ENCODE data around the gene FOXN4.

Gene FOXN4

DNA sequence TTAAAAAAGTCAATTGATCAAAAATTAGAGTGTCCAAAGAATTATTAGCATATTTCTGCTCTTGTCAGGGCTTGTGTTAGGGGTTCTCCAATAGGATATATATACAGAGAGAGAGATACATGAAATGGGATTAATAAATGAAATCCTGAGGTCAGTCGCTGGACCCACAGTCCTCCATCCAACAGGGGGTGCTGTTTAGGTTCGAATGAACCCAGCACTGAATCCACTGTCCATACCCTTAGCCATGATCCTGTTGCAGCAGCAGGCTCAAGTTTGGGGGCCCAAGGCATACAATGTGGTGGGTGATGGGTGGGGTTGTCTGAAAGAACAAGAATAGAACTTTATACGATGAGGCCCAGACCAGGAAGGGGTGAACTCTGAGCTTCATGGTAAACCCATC, 37.8 kb upstream of the FOXN4 start:
- TF ChIP-seq, protein P1, sequence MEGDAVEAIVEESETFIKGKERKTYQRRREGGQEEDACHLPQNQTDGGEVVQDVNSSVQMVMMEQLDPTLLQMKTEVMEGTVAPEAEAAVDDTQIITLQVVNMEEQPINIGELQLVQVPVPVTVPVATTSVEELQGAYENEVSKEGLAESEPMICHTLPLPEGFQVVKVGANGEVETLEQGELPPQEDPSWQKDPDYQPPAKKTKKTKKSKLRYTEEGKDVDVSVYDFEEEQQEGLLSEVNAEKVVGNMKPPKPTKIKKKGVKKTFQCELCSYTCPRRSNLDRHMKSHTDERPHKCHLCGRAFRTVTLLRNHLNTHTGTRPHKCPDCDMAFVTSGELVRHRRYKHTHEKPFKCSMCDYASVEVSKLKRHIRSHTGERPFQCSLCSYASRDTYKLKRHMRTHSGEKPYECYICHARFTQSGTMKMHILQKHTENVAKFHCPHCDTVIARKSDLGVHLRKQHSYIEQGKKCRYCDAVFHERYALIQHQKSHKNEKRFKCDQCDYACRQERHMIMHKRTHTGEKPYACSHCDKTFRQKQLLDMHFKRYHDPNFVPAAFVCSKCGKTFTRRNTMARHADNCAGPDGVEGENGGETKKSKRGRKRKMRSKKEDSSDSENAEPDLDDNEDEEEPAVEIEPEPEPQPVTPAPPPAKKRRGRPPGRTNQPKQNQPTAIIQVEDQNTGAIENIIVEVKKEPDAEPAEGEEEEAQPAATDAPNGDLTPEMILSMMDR (IDR thresholded peaks at IDR 0.05; ENCODE audit: control insufficient read depth, insufficient read depth, low read depth, low read length, missing control alignments): no peak
- DNase-seq (ENCODE audit: low read depth): no peak
- H3K4me3 ChIP-seq (ENCODE audit: control insufficient read depth, low read depth, low read length): no peak overlapping the region

DNA sequence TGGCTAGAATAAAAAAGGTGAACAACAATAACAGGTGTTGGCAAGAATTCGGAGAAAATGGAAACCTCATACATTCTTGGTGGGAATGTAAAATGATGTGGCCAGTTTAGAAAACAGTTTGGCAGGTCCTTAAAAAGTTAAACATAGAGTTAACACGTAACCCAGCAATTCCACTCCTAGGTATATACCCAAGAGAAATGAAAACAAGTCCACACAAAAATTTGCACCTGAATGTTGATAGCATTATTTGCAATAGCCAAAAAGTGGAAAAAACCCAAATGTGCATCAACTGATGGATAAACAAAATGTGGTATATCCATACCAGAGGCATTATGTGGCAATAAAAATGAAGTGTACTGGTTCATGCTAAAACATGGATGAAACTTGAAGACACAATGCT, 36.3 kb upstream of the FOXN4 start:
- DNase-seq (ENCODE audit: low read depth): no peak
- H3K4me3 ChIP-seq (ENCODE audit: control insufficient read depth, low read depth, low read length): no peak overlapping the region
- TF ChIP-seq, protein P1 (IDR thresholded peaks at IDR 0.05; ENCODE audit: control insufficient read depth, insufficient read depth, low read depth, low read length, missing control alignments): no peak

DNA sequence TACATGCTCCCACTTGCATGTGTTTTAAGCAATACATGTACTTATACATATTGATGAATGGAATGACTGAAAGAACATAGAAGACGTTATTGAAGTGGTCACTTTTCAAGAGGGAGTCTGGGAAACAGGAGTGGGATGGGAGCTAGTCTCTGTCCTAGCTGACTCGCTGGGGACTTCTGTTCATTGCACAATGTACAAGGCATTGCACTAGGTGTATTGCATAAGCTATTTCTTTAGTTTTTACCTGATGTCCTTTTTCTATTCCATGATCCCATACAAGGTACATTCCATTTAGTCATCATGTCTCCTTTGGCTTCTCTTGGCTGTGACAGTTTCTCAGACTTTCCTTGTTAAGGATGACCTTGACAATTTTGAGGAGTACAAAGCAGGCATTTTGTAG, 34.6 kb upstream of the FOXN4 start:
- DNase-seq (ENCODE audit: low read depth): no peak
- TF ChIP-seq, protein P1 (IDR thresholded peaks at IDR 0.05; ENCODE audit: control insufficient read depth, insufficient read depth, low read depth, low read length, missing control alignments): no peak
- no peak overlapping the region for H3K4me3 ChIP-seq (ENCODE audit: control insufficient read depth, low read depth, low read length)

DNA sequence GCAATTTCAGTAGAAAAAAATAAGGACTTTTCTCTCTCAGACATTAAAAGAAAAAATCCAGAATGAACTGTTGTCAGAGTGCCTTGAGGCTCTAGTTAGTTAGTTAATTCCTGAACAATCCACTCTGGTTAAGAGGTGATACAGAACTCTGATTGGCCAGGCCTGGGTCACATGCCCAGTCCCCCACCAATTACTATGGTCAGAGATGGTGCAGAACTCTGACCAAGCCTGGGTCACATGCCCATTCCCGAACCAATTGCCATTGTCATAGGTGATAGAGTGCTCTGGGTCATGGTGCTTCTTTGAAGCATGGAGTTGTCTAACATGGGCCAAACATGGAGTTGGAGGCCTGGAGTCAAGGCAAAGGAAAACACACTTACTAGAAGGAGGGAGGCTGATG, 27.5 kb upstream of the FOXN4 start:
- no peak overlapping the region for H3K4me3 ChIP-seq (ENCODE audit: control insufficient read depth, low read depth, low read length)
- TF ChIP-seq, protein P1 (IDR thresholded peaks at IDR 0.05; ENCODE audit: control insufficient read depth, insufficient read depth, low read depth, low read length, missing control alignments): no peak
- no peak for DNase-seq (ENCODE audit: low read depth)

DNA sequence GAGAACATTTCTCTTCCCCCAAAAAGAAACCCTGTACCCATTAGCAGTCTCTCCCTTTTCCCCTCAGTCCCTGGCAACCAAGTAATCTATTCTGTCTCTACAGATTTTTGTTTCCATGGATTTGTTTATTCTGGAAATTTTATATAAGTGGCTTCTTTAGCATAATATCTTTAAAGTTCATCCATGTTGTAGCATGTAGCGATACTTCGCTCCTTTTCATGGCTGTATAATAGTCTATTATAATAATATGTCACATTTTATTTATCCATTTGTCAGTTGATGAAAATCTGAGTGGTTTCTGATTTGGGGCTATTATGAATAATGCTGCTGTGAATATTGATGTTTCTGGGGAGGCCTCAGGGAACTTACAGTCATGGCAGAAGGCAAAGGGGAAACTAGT, 25.8 kb upstream of the FOXN4 start:
- no peak overlapping the region for H3K4me3 ChIP-seq (ENCODE audit: control insufficient read depth, low read depth, low read length)
- no peak for DNase-seq (ENCODE audit: low read depth)
- TF ChIP-seq, protein P1 (IDR thresholded peaks at IDR 0.05; ENCODE audit: control insufficient read depth, insufficient read depth, low read depth, low read length, missing control alignments): no peak

DNA sequence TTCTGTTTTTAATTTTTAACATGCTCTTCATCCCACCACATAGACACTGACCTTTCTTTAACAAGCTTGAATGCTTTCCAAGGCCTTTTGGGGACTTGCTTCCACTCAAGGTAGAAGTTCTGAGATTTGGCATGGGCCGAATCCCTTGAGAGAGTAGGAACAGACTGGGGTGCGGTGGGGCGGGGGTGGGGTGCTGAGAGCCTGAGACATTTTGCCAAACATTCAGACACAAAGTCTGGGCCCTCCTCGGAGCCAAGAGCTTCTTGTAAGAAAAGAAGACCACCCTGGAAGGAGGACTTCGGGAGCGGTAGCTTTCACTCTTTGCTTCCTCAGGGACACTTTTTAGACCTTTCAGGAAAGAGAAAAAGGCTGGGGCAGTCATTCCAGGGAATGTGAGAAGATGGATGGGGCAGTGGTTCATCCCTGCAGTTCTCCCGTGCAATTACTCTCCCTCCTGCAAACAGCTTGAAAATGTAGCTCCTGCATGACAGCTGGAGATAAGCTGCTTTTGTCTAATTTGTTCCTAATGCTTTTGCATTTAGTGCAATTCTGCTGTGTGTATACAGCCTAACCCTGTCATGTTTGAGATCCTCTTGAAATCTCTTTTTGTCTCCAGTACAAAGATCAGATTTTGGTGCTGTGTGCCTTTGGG, 22.3 kb upstream of the FOXN4 start:
- DNase-seq (ENCODE audit: low read depth): no peak
- H3K4me3 ChIP-seq (ENCODE audit: control insufficient read depth, low read depth, low read length): no peak overlapping the region
- TF ChIP-seq, protein P1 (IDR thresholded peaks at IDR 0.05; ENCODE audit: control insufficient read depth, insufficient read depth, low read depth, low read length, missing control alignments): no peak

Data from AG09309 (cell line).